ENCODE results near the gene RHOBTB1.
"Not testable (repeated sequence)": the region's sequence is repeated elsewhere in the genome, so short reads cannot be mapped to it uniquely, and the experiment has no call there.

RHOBTB1 gene

DNA sequence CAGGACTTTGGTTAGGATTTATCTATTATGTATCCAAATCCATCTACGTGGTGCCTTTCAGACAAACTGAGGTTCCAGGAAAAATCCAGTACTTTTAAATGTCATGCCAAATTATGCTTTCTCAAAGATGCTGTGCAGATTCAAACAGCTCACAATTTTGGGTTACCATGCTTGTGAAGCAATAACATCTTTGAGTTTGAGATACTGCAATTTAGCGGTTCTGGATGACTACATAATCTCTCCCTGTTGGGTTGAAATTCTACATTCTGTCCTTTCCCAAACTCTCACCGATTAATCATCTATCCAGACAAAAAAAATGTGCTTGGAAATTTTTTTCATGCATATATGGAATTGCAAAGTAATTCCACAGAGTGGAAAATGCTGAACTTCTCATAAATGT, 3.5 kb downstream of the RHOBTB1 start:
- DNase-seq = no peak

DNA sequence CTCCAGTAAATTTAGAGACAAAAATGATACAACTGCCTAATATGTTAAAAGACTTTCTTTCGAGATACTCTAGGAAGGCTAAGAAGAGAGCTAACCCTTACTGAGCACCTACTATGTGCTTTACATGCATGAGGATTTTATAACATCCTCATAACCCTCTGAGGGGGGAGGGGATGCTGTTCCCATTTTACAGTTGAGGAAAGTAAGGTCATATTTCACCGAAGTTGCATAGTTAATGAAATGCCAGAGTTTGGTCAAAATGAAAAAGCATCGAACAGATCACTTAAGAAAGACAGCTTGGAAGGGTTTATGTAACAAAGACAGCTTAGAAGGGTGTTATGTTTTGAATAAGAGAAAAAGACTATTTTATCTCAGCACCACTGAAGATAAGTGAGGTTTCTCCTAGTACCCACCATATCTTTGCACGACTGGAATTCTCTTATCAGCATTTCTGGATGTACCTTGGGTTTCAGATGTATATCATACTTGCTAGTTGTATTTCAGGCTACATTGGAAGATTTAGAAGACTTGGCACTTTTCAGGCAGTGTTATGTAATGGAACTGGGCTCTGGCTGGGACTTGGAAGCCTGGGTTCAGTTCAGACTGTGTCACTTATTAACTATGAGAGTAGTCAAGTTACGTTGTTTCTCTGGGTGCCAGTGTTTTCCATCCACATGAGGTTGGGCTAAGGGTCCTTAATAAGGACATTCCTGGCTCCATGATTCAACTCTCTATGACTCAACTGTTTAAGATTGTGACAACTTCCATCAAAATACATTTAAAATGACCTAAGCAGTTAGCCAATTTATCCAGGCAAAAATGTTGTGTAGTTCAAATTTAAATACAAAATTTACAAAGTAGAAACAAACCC, 6.0 kb downstream of the RHOBTB1 start:
- DNase-seq = no peak

DNA sequence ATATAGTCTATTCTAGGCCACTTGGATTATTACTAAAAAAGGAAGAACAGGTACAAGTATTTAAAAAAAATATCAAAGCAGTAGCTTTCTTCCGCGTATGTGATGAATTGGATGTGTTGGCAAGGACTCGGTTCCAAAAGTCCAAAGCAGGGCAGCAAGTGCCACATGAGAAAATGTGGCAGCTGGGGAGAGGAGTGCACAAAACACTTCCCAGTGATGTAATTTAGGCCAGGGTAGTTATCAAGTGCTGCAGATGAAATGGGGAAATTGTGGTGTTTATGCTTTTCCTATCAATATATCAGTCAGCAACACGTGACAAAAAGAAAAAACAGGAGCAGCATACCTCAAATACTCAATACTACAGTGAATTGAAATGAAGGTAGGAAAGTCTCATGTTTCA, 7.0 kb downstream of the RHOBTB1 start:
- DNase-seq = no peak

DNA sequence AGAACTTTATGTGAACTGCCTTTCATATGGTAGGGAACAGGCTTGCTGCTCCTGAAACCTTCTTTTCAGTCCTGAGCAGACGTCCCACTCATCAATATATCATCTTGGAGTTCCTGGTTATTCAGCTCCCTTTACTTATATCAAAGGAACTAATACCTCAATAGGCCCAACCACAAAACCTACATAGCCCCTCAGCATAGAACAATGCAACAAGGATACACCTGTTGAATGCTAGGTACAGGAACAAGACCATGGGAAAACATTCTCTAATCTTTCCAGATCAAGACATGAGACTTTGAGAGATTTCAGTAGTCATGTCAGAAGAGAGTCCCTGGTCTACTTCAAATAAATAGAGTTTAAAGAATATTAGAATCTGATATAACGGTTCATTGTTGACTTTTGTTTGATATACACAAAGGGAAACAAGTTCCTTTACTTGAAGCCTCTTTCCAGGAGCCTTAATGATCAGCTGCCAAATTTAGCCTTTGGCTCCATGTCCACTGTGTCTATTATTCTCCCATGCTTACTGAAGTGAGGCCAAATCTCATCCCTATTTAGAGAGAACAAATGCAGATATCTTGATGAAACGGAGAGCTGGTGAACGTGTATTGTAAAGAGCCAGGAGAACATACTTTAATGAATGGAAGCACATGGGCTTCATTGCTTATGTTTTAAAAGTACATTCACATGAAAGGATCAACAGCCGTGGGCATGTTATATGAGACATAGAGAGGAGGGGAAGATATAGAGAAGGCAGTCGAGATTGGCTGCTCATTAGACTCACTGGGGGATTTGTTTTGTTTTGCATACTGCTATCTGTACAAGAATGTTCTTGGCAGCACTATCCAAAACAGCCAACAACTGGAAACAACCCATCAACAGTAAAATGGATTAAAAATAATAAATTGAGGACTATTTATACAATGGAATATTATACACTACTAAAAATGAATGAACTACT, 9.5 kb downstream of the RHOBTB1 start:
- DNase-seq = no peak

DNA sequence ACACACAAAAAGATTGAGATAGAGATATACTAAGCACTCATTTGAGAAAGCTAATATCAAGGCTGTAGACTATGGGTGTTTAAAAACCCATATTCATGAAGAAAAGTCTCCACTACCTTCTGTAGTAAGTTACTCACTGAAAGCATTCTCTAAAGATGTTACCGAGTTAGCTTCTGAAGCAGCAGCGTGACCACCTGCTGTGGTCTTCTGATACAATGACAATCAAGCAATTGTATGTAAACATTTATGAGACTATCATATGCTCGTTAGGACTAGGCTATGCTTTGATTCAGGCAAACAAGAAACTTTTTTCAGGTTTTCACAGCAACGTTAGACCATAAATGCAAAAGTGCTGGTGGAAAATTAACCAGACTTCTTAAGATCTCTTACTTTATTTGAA, 11.2 kb downstream of the RHOBTB1 start:
- DNase-seq = no peak

DNA sequence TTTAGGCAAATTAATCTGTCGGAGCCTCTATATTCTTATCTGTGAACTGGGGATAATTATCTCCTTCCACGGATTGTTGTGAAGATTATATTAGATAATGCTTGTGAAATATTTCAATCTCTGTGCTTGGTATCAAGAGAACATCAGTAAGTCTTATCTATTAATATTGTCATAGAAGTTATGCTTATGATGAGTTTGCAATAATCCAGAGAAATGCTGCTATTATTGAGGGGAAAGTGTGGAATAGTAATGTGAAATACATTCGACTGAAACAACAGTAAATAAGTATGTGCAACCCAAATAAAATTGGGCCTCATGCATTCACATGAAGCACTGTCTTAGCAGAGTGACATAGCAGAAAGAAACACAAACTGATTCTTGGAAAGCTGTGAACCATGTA, 13.7 kb downstream of the RHOBTB1 start:
- no peak for DNase-seq

DNA sequence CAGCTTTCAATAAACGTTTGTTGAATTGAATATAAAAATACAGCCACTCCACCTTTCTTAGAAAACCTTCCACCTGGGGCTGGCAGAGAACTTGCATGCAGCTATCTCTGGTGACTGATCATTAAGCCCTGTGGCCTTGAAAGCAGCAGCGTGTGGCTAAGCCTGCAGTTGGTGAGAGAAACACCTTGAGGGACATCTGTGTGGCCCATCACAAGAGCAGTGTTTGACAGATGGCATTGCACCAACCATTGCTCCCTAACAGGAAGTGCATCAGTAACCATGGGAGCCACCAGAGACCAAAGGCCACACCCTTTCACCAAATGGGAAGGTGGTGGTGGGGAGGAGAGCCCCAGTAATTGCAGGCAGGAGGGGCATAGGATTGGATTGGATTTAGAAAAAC, 22.4 kb downstream of the RHOBTB1 start:
- no peak for DNase-seq

DNA sequence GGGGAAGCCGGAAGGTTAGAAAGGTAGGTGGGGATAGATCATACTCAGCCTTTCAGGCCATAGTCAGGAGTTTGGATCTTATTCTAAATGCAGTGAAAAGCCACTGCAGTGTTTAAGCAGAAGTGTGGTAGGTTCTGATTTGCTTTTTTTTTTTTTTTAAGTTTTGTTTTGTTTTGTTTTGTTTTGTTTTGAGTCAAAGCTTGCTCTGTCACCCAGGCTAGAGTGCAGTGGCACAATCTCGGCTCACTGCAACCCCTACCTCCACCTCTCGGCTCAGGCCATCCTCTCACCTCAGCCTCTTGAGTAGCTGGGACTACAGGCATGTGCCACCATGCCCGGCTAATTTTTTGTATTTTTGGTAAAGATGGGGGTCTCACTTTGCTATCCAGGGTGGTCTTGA, 23.5 kb downstream of the RHOBTB1 start:
- DNase-seq = no peak

DNA sequence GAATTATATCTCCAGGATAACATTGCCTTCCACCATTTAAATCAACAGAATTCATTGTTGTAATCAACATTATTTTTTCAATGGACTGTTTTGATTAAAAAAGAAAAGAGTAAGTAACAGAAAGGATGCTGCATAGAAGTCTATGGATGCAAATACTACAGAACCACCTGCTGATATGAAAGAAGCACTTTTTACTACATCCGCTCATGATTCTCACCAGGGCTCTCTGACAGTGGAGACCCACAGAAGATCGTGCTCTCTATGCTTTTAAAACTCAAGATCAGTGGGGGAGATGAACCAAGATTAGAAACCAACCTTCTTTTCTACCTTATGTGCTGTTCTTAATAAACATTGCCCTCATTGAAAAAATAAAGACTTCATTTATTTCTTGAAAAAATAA, 24.4 kb downstream of the RHOBTB1 start:
- DNase-seq = no peak

DNA sequence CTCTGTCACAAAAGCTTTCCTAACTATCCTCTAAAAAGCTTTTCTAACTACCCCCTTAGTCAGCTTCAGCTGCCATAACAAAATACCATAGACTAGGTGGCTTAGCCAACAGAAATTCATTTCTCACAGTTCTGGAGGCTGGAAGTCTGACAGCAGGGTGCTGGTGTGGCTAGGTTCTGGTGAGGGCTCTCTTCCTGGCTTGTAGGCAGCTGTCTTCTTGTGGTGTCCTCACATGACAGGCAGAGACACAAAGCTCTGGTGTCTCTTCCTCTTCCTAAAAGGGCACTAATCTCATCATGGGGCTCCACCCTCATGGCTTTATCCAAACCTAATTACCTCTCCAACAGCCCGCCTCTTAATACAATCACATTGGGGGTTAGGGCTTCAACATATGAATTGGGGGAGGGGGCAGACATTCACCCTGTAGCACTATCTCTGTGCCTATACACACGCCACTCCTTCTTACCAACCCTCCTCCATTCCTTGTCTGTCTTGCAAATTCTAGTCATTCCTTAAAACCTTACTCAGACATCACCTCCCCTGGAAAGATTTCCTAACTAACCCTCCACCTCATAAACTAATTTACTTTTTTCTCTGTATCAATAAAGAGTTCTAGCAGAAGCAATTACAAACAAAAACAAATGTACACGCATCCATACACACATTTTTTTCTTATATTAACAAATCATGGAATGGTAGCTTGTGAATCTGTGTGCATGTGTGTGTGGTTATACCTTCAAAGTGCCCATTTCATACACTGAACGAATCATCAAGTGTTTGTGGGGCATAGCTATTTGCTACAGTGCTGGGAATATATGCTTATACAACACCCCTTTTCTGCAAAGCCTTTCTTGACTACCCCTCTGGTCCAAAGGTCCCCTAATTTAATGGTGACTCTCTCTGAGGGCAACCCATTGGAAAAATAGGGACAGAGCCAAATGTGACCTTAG, 26.4 kb downstream of the RHOBTB1 start:
- no peak for DNase-seq

DNA sequence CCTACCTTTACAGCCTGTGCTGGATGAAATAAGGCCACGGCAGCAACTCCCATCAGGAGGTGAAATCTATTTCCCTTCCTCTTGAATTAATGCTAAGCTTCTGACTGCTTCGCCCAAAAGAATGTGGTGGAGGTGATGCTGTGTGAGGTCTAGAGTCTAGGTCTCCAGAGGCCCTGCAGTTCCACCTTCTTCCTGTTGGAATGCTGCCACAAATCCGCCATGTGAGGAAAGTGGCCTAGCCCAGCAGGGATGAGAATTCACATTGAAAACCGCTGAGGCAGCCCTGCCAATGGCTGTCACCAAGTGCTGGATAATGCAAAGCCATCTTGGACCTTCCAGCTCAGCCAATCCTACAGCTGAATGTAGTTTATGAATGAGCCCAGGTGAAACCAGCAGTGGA, 28.0 kb downstream of the RHOBTB1 start:
- no peak for DNase-seq

DNA sequence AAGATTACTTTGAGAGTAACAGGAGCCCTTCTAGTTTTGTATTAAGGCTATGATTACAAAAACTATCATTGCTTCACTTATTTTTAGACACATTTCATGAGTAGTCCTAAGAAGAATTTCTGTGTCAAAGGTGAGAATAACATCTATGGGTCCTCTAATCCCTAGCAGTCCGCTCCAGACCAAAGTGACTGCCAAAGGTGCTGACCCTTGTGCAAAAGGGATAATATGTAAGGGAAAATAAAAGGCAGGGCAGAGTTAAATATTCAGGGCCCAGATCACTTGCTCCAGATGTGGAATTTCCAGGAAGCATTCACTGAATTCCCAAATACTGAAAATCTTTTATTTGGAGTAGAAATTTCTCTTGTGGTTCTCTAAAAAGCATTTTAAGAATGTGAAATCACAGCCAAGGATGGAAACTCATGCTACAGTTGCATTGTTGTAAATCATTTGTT, 29.3 kb downstream of the RHOBTB1 start:
- DNase-seq = no peak

DNA sequence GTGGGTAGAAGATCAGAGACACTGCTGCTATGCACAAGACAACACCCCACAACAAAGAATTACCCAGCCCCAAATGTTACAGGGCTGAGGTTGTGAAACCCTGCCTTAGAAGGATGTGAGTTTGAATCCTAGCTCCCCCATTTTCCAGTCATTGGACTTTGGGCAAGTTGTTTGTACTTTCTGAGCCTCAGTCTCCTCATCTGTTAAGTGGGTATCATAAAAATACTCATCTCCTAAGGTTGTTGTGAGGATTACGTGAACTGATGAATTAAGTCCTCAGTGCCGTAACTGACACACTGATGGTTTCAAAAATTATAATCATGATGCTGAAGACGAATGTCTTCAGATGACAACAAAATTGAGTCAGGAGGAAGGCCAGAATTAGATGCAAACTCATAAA, 30.3 kb downstream of the RHOBTB1 start:
- no peak for DNase-seq

DNA sequence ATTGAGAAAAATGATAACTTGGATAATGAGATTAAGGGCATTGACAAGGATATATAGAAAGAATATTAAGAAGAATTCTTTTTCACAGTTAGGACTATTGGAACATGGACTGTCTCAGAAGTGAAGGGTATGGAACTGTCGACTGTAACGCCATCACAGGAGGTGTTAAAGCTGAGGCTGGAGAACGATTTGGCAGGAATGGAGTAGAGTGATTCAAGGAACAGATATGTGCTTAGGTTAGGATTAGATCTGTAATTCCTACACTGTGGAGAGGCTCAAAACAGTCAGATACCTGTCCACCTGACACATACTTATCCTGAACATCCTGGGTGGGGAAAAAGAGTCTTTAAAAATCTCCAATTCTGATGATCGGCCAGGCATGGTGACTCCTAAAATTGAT, 30.9 kb downstream of the RHOBTB1 start:
- no peak for DNase-seq

DNA sequence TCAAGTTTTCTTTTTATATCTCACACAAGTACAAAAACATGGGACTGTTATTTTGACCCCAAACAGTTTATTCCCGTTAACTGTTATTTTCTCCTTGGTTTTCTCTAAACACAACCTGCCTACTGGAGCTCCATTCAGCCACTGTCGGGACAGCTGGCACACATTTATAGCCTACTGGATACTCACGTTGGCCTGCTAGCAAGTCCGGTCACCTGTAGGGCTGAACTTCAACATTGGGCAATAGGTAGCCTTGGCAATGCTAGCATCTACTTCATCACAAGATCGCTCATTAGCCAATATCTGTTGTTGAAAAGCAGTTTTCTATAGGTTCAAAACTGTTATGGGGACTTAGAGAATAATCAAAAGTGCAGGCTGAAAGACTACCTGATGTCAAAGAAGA, 32.3 kb downstream of the RHOBTB1 start:
- DNase-seq = no peak

DNA sequence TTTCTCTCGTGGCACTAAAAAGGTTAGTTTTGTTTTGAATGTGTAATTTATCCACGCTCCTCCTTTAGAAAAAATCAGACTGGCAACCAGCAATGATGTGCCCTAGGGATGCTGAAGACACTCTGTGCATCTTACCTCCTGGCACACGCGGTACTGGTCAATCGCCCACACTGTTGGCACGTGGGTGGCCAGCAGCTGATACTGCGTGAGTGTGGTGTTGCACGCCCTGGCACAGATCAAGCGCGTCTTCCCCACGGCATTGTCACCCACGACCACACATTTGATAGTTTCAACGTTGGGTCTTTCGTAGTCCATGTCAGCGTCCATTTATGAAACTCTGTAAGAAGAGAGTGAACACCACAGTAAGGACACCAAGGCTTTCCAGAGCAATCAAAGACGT, 32.8 kb downstream of the RHOBTB1 start:
- no peak for DNase-seq

DNA sequence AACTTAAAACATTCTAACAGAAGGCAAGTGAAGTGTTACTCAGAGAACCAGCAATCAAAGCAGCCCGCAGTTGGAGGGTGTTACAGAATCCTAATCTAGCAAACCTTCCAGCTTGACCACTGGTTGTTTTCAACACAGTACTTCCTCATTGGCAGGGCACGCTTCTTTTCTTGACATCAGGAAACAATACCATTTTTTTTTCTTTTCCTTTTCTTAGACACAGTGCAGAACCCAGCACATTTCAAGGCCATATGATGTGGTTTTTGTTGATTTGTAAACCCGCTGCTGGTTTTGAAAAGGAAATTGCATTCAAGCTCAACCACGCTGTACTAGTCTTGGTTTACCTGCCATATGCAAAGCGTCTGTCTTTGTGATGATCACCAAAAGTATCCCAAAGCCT, 33.4 kb downstream of the RHOBTB1 start:
- DNase-seq = no peak

DNA sequence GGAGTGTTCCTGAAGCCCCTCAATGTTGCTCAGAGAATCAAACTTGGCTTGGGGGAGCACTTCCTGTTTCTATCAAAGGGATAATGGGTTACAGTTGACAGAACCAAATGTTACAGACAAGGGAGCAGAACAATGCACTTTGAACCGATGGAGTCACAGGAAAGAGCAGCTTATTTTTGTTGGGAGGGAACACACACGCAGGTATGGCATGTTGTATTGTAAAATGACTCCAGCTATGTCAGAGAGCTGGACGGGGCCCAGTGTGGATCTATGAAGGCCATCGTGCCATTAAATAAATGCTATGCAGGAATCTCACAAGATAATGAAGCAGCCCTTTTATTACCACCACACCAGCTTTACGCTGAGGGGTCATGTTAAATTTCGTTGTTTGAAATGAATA, 35.1 kb downstream of the RHOBTB1 start:
- no peak for DNase-seq

DNA sequence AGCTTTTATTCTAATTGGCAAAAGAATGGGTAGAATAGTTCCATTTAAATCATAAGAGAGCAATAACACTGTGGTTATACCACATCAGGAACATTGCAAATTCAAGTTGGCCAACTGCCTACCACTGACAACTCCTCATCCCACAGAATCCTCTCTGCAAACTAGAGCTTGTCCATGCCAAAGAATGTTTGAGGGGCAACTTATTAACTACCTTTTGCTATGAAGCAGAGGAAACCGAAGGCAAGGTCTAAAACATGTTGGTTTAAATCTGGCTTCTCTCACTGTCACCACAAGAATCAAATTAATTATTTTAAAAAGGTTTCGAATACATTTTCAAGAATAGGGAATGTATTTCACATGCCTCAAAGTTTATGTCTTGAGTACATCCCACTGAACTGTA, 36.0 kb downstream of the RHOBTB1 start:
- no peak for DNase-seq

DNA sequence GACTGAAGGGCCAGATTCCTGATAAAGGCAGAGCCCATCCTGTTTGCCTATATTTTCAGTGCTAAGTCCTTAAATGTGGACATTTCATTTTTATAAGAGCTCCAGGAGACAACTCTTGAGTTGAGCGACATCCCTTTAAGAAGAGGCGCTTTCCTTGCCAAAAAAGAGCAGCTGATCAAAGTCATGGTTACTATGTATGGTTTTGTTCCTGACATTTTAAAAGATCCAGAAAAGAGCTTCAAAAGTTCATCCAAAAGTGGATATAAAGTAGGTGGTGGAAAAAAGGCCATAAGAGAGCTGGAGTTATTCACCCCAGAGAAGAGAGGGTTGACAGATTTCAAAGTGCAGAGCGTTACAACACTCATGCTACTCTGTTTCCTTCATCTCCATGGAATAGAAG, 36.7 kb downstream of the RHOBTB1 start:
- DNase-seq = no peak

DNA sequence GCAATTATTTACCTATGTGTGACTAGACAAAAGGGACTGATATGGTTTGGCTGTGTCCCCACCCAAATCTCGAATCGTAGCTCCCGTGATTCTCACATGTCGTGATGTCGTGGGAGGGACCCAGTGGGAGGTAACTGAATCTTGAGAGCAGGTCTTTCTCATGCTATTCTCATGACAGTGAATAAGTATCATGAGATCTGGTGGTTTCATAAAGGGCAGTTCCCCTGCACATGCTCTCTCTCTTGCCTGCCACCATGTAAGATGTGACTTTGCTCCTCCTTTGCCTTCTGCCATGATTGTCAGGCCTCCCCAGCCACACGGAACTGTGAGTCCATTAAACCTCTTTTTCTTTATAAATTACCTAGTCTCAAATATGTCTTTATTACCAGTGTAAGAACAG, 37.2 kb downstream of the RHOBTB1 start:
- not testable (repeated sequence) for DNase-seq

DNA sequence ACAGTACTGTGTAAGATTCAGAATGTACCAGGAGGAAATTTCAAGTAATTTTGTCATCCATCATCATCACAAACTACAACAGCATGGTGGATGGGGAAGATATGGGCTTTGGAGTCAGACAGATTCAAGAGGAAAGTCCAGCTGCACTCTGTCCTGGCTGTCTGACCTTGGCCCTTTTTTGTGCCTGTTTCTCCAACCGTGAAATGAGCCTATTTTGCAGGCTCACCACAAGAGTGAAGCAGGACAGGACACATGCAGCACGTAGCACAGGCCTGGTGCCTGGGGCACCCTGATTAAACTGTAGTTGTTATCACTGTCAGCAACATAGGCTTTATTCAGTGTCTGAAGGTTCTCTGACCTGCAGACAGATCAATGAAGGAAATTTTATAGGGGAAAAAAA, 37.6 kb downstream of the RHOBTB1 start:
- DNase-seq = no peak

DNA sequence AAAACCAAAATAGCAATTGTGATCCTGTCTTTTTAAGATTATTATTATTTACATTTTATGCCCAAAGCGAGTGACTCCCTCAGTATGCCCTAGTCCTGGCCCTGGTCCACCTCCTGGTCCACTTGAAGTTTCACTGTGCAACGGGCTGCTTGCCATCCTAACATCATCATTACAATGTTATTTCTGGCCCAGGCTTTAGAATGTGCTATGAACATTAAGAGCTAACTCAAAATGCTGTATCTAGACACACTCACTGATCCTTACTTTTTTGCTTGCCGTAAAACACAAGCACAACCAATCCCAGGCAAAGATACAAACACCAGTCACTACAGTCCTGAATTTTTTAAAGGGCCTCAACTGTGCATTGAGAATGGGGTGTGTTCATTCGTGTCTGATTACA, 38.4 kb downstream of the RHOBTB1 start:
- DNase-seq = no peak

Data from CD4-positive, alpha-beta T cell treated with Interferon alpha-2 for 1 hour (primary cell).